Measurements from ENCODE around the gene LAMA4. TPM values are rescaled to one million over a fixed set of nuclear protein-coding genes. Genes with fewer than 3 reads are reported as not detected.
"Not testable (repeated sequence)": the region's sequence is repeated elsewhere in the genome, so short reads cannot be mapped to it uniquely, and the experiment has no call there.

Gene LAMA4
- total RNA-seq, 1 donor from 2014 or later = 56.5 TPM

- Histone ChIP-seq H3K4me1 (peaks cover 22% of the 10 kb centered on the region), H3K4me3 (no peak overlapping the region), H3K36me3 (peaks cover 0 to 4% of the 10 kb centered on the region in 2 donors), H3K27me3 (no peaks in the 10 kb centered on the region), H3K27ac (peak overlapping the region; percentile 69), H3K9me3 (no peaks in the 10 kb centered on the region)
- intact Hi-C loops (cut with DNase I) = no loop called here
- DNase-seq (ENCODE audit: extremely low spot score in 2 of 2) = no peak
- TF ChIP-seq POLR2AphosphoS5 (IDR thresholded peaks at IDR 0.05; ENCODE audit: insufficient read depth in 1 of 2, low read depth in 1 of 2) (no peak), POLR2A (IDR thresholded peaks at IDR 0.05) (no peak)
- TF ChIP-seq, protein P1, sequence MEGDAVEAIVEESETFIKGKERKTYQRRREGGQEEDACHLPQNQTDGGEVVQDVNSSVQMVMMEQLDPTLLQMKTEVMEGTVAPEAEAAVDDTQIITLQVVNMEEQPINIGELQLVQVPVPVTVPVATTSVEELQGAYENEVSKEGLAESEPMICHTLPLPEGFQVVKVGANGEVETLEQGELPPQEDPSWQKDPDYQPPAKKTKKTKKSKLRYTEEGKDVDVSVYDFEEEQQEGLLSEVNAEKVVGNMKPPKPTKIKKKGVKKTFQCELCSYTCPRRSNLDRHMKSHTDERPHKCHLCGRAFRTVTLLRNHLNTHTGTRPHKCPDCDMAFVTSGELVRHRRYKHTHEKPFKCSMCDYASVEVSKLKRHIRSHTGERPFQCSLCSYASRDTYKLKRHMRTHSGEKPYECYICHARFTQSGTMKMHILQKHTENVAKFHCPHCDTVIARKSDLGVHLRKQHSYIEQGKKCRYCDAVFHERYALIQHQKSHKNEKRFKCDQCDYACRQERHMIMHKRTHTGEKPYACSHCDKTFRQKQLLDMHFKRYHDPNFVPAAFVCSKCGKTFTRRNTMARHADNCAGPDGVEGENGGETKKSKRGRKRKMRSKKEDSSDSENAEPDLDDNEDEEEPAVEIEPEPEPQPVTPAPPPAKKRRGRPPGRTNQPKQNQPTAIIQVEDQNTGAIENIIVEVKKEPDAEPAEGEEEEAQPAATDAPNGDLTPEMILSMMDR (IDR thresholded peaks at IDR 0.05) = no peak
These were observed 51.6 kb downstream of the LAMA4 start for GRCh38 chr6:112202639-112203341.

DNA sequence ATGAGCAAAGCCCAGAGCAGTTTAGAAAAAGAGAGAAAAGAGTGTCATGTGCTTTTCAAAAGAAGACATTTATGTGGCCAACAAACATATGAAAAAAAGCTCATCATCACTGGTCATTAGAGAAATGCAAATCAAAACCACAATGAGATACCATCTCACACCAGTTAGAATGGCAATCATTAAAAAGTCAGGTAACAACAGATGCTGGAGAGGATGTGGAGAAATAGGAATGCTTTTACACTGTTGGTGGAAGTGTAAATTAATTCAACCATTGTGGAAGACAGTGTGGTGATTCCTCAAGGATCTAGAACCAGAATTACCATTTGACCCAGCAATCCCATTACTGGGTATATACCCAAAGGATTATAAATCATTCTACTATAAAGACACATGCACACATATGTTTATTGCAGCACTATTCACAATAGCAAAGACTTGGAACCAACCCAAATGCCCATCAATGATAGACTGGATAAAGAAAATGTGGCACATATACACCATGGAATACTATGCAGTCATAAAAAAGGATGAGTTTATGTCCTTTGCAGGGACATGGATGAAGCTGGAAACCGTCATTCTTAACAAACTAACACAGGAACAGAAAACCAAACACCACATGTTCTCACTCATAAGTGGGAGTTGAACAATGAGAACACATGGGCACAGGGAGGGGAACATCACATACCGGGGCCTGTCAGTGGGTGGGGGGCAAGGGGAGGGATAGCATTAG is 54.0 kb downstream of the LAMA4 start:
- H3K27me3 ChIP-seq; H3K27ac ChIP-seq; intact Hi-C loops (cut with DNase I); H3K4me3 ChIP-seq; H3K36me3 ChIP-seq; H3K9me3 ChIP-seq; DNase-seq (ENCODE audit: extremely low spot score in 2 of 2): not testable (repeated sequence)
- H3K4me1 ChIP-seq = peaks cover 22% of the 10 kb centered on the region

DNA sequence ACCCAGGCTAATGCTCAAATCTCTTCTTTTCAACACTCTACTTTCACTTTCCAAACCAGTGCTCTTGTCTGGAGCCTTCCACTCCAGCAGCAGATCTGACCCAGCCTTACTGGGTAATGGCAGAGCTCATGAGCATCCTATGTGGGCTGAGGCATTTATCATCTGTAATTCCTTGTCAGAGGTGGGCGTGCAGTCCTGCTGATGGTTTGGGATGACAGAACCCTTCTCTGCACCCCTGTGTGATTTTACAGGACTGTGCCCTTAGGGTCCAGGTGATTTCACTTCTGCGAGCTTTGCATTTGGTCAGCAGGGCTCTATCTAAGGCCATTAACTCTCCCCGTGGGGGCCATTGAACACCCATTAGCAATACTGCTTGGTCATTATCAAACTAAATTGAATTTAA is 55.4 kb downstream of the LAMA4 start:
- no peaks in the 10 kb centered on the region for H3K9me3 ChIP-seq
- no peak for DNase-seq (ENCODE audit: extremely low spot score in 2 of 2)
- no peaks in the 10 kb centered on the region for H3K27me3 ChIP-seq
- H3K36me3 ChIP-seq = no peaks in the 10 kb centered on the region
- H3K4me1 ChIP-seq = peaks cover 14% of the 10 kb centered on the region
- intact Hi-C loops (cut with DNase I) = no loop called here
- no peak overlapping the region for H3K4me3 ChIP-seq
- TF ChIP-seq POLR2AphosphoS5 (IDR thresholded peaks at IDR 0.05; ENCODE audit: insufficient read depth in 1 of 2, low read depth in 1 of 2) (no peak), POLR2A (IDR thresholded peaks at IDR 0.05) (no peak)
- TF ChIP-seq, protein P1 (IDR thresholded peaks at IDR 0.05) = no peak
- no peak overlapping the region for H3K27ac ChIP-seq

DNA sequence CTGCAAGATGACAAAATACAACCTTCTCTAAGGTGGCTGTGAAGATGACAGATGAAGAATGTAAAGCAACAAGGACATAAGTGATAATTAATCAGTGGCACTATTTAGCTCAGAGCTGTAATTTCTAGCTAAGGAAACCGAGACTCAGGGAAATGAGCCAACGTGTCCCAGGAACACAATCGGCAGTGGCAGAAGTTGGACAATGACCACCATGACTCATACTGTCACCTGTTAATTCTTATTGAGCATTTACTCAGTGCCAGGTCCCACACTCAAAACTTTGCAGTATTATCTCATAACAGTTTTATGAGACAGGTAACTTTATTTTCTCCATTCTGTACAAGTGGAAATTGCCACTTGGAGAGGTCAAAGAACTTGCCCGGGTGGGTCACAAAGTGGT is 55.8 kb downstream of the LAMA4 start:
- peaks cover 10% of the 10 kb centered on the region for H3K4me1 ChIP-seq
- intact Hi-C loops (cut with DNase I) = loop anchor here (1.0 kb wide), 1 partner anchor 17 kb away; no protein-coding TSS in a partner anchor
- DNase-seq (ENCODE audit: extremely low spot score in 2 of 2) = no peak
- no peaks in the 10 kb centered on the region for H3K9me3 ChIP-seq
- TF ChIP-seq, protein P1 (IDR thresholded peaks at IDR 0.05) = no peak
- no peak for TF ChIP-seq POLR2AphosphoS5 (IDR thresholded peaks at IDR 0.05; ENCODE audit: insufficient read depth in 1 of 2, low read depth in 1 of 2)
- no peak for TF ChIP-seq POLR2A (IDR thresholded peaks at IDR 0.05)
- no peak overlapping the region for H3K4me3 ChIP-seq
- no peaks in the 10 kb centered on the region for H3K36me3 ChIP-seq
- H3K27me3 ChIP-seq = no peaks in the 10 kb centered on the region
- H3K27ac ChIP-seq = no peak overlapping the region

- Histone ChIP-seq H3K36me3 (no peaks in the 10 kb centered on the region), H3K4me1 (peaks cover under 1% of the 10 kb centered on the region), H3K4me3 (no peak overlapping the region), H3K27me3 (no peaks in the 10 kb centered on the region), H3K9me3 (no peaks in the 10 kb centered on the region), H3K27ac (no peak overlapping the region)
- intact Hi-C loops (cut with DNase I) = loop anchor here (1.0 kb wide), 1 partner anchor 18 kb away; no protein-coding TSS in a partner anchor
- TF ChIP-seq POLR2A (IDR thresholded peaks at IDR 0.05) (no peak), POLR2AphosphoS5 (IDR thresholded peaks at IDR 0.05; ENCODE audit: insufficient read depth in 1 of 2, low read depth in 1 of 2) (no peak)
- TF ChIP-seq, protein P1 (IDR thresholded peaks at IDR 0.05) = no peak
- DNase-seq (ENCODE audit: extremely low spot score in 2 of 2) = no peak
These were observed 56.7 kb downstream of the LAMA4 start for GRCh38 chr6:112197636-112198035.

All from vagina (tissue), 2 donors.